ENCODE measurements around the gene ISLR.

GRCh38 chr15:74179983-74180880 is 6.7 kb downstream of the ISLR start:
- TF ChIP-seq CTCF (IDR thresholded peaks at IDR 0.05) (no peak), EP300 (IDR thresholded peaks at IDR 0.05) (no peak)

Measured in ovary (tissue), 3 donors.